Measurements from ENCODE around the gene DHRSX. TPM values are rescaled to one million over a fixed set of nuclear protein-coding genes. Genes with fewer than 3 reads are reported as not detected.

The DHRSX gene
- total RNA-seq, 6 donors from 2014 or later = 18.2 to 34.8 (median 21.2) TPM

GRCh38 chrX:2430265-2430825, 70.4 kb downstream of the DHRSX start:
- ATAC-seq (ENCODE audit: low FRiP score in 2 of 2) (peak; percentile 40 to 66), DNase-seq (peak in 1 of 2 donors; percentile 75)
- WGBS, 2 donors = 59 to 83% methylated on average over 13 of the region's 13 CpGs
- H3K27ac ChIP-seq = peak overlapping the region in 2 of 4 donors; percentile 12 to 58
- H3K27me3 ChIP-seq = no peaks in the 10 kb centered on the region
- H3K4me3 ChIP-seq = no peak overlapping the region
- no peaks in the 10 kb centered on the region for H3K4me1 ChIP-seq
- H3K36me3 ChIP-seq = peaks cover 0 to 7% (median 2%) of the 10 kb centered on the region in 4 donors
- no peak for TF ChIP-seq POLR2AphosphoS5 (IDR thresholded peaks at IDR 0.05)
- TF ChIP-seq CTCF (IDR thresholded peaks at IDR 0.05) = no peak
- TF ChIP-seq EP300 (IDR thresholded peaks at IDR 0.05) = no peak
- TF ChIP-seq POLR2A (IDR thresholded peaks at IDR 0.05) = no peak
- H3K9me3 ChIP-seq = no peaks in the 10 kb centered on the region

- 97 to 99% methylated on average over 5 of the region's 5 CpGs for WGBS, 2 donors
- TF ChIP-seq CTCF (IDR thresholded peaks at IDR 0.05) = no peak
- no peak for TF ChIP-seq POLR2AphosphoS5 (IDR thresholded peaks at IDR 0.05)
- TF ChIP-seq POLR2A (IDR thresholded peaks at IDR 0.05) = no peak
- no peak for TF ChIP-seq EP300 (IDR thresholded peaks at IDR 0.05)
Measured at GRCh38 chrX:2427737-2428136, 73.0 kb downstream of the DHRSX start.

GRCh38 chrX:2427147-2427546, 73.6 kb downstream of the DHRSX start:
- WGBS, 2 donors = 88 to 90% methylated on average over 6 to 7 of the region's 7 CpGs
- DNase-seq = no peak
- TF ChIP-seq POLR2A (IDR thresholded peaks at IDR 0.05) (no peak), EP300 (IDR thresholded peaks at IDR 0.05) (no peak), POLR2AphosphoS5 (IDR thresholded peaks at IDR 0.05) (no peak), CTCF (IDR thresholded peaks at IDR 0.05) (no peak)
- H3K4me3 ChIP-seq = no peak overlapping the region
- H3K9me3 ChIP-seq = no peaks in the 10 kb centered on the region
- H3K36me3 ChIP-seq = peaks cover 0 to 16% (median 5%) of the 10 kb centered on the region in 4 donors
- ATAC-seq (ENCODE audit: low FRiP score in 2 of 2) = no peak
- no peaks in the 10 kb centered on the region for H3K4me1 ChIP-seq
- no peaks in the 10 kb centered on the region for H3K27me3 ChIP-seq
- no peak overlapping the region for H3K27ac ChIP-seq

More at GRCh38 chrX:2427737-2428136, 73.0 kb downstream of the DHRSX start:
- no peaks in the 10 kb centered on the region for H3K9me3 ChIP-seq
- no peak for ATAC-seq (ENCODE audit: low FRiP score in 2 of 2)
- H3K36me3 ChIP-seq = peaks cover 0 to 16% (median 5%) of the 10 kb centered on the region in 4 donors
- H3K4me1 ChIP-seq = no peaks in the 10 kb centered on the region
- no peak overlapping the region for H3K27ac ChIP-seq
- no peaks in the 10 kb centered on the region for H3K27me3 ChIP-seq
- no peak overlapping the region for H3K4me3 ChIP-seq
- DNase-seq = no peak

- no peak overlapping the region for H3K4me3 ChIP-seq
- H3K27ac ChIP-seq = no peak overlapping the region
- DNase-seq (no peak), ATAC-seq (ENCODE audit: low FRiP score in 2 of 2) (no peak)
- H3K4me1 ChIP-seq = no peaks in the 10 kb centered on the region
- no peaks in the 10 kb centered on the region for H3K9me3 ChIP-seq
- peaks cover 0 to 22% (median 7%) of the 10 kb centered on the region in 4 donors for H3K36me3 ChIP-seq
- TF ChIP-seq POLR2A (IDR thresholded peaks at IDR 0.05) (no peak), POLR2AphosphoS5 (IDR thresholded peaks at IDR 0.05) (no peak), CTCF (IDR thresholded peaks at IDR 0.05) (no peak), EP300 (IDR thresholded peaks at IDR 0.05) (no peak)
- no peaks in the 10 kb centered on the region for H3K27me3 ChIP-seq
Measured at GRCh38 chrX:2426289-2426882, 74.4 kb downstream of the DHRSX start.

Data from upper lobe of left lung (tissue), 6 donors.